K562 (cell line): ENCODE data around the gene COL13A1. TPM values are rescaled to one million over a fixed set of nuclear protein-coding genes. Genes with fewer than 3 reads are reported as not detected.

Experiments used
- ATAC-seq: fragments of 200-7000 bp; cut with Tn5 transposase; 3 replicates; pipeline ENCODE4 v1.9.1; 2020; ENCODE audit warnings: moderate library complexity
- BruUV-seq: library from RNA; stranded (reverse); fragments of 400-500 nt; replicated peaks from 2 replicates; lab custom pipeline; 2021; lab: Mats Ljungman, UMichigan
- CTCF ChIA-PET: fragments of 300-600 bp; formaldehyde crosslinking; extraction: SDS; loops from one replicate; lab custom pipeline; 2021; ENCODE audit warnings: low intra/inter-chr PET ratio; lab: Yijun Ruan, JAX
- POLR2A ChIA-PET: fragments of 300-600, 350-650 bp; sonication (Branson Sonifier 250); formaldehyde crosslinking; extraction: SDS; loops from one replicate; lab custom pipeline; 2021; ENCODE audit warnings: antibody characterized with exemption, inconsistent platforms; lab: Yijun Ruan, JAX
- DNase-seq, 4 experiments: peaks; one replicate each; pipeline versions ENCODE4 v3.0.0 to v3.0.0-alpha.2; 2011 to 2018; ENCODE audit warnings: low spot score in 3 of 4, mixed read lengths in 3 of 4; ENCODE audit errors: extremely low read depth in 1 of 4
- FAIRE-seq: peaks from 2 replicates; lab custom pipeline; 2011; peaks lifted over from hg19 to GRCh38; lab: Jason Lieb, UNC
- H2AFZ ChIP-seq: 2 replicates; pipeline ENCODE4 v1.6.0; 2011; ENCODE audit warnings: low read depth, low read length, control low read depth, inconsistent platforms
- H3K27ac ChIP-seq: fragments of 200-600 bp; 3 replicates; pipeline ENCODE4 v1.8.0; 2011; ENCODE audit warnings: low read depth, mild to moderate bottlenecking, control low read depth, inconsistent platforms, low read length, moderate library complexity, mixed read lengths; ENCODE audit errors: extremely low read depth
- H3K27me3 ChIP-seq, 2 experiments: fragments of 300-600 bp in 1 of 2; 2 replicates in 1 of 2; 3 replicates in 1 of 2; pipeline versions ENCODE4 v1.6.0 to v1.8.0; 2011; ENCODE audit warnings: inconsistent platforms in 2 of 2, low read length in 2 of 2, mild to moderate bottlenecking in 1 of 2, mixed read lengths in 1 of 2, moderate library complexity in 1 of 2; ENCODE audit not compliant: control insufficient read depth in 2 of 2, insufficient read depth in 2 of 2
- H3K36me3 ChIP-seq: fragments of 300-600 bp; 3 replicates; pipeline ENCODE4 v1.8.0; 2011; ENCODE audit warnings: mild to moderate bottlenecking, low read length, inconsistent platforms; ENCODE audit not compliant: control insufficient read depth, insufficient read depth
- H3K4me1 ChIP-seq, 2 experiments: fragments of 200-600 bp in 1 of 2; replicated peaks in 1 of 2; 2 replicates in 1 of 2; 3 replicates in 1 of 2; pipeline versions ENCODE4 v1.5.1 to v1.8.0; 2011; ENCODE audit warnings: inconsistent platforms in 2 of 2, low read length in 2 of 2, mild to moderate bottlenecking in 1 of 2, mixed read lengths in 1 of 2, moderate library complexity in 1 of 2; ENCODE audit not compliant: control insufficient read depth in 2 of 2, insufficient read depth in 2 of 2
- H3K4me2 ChIP-seq: 2 replicates; pipeline ENCODE4 v1.6.1; 2011; ENCODE audit warnings: low read length, control low read depth, inconsistent platforms, mixed read lengths; ENCODE audit not compliant: insufficient read depth
- H3K4me3 ChIP-seq: fragments of 200-600 bp; sonication (generic), shearing (Covaris generic); 2 replicates; pipeline ENCODE4 v1.5.1; 2016; ENCODE audit warnings: control low read depth, inconsistent platforms
- H3K79me2 ChIP-seq: fragments of 200-600 bp; 3 replicates; pipeline ENCODE4 v1.8.0; 2011; ENCODE audit warnings: low read length, inconsistent platforms; ENCODE audit not compliant: control insufficient read depth, insufficient read depth
- H3K9ac ChIP-seq, 2 experiments: 2 replicates each; pipeline versions ENCODE4 v1.6.0 to v1.6.1; 2011; ENCODE audit warnings: low read depth in 2 of 2, low read length in 2 of 2, control low read depth in 1 of 2, inconsistent platforms in 1 of 2, mild to moderate bottlenecking in 1 of 2, mixed read lengths in 1 of 2; ENCODE audit not compliant: insufficient read depth in 1 of 2
- H3K9me1 ChIP-seq: one replicate; pipeline ENCODE4 v1.6.0; 2011; ENCODE audit warnings: inconsistent platforms, mild to moderate bottlenecking, low read length, moderate library complexity; ENCODE audit not compliant: control insufficient read depth, insufficient read depth
- H3K9me3 ChIP-seq: replicated peaks from 2 replicates; pipeline ENCODE4 v1.5.1; 2011; ENCODE audit warnings: low read depth, low read length, inconsistent platforms; ENCODE audit not compliant: control insufficient read depth, insufficient read depth
- H4K20me1 ChIP-seq: replicated peaks from 2 replicates; pipeline ENCODE4 v1.6.1; 2011; ENCODE audit warnings: low read length, inconsistent platforms, mixed read lengths; ENCODE audit not compliant: control insufficient read depth, insufficient read depth
- BRCA1 ChIP-seq, 2 experiments: fragments of 450-650 bp in 1 of 2; sonication (generic) in 1 of 2; formaldehyde crosslinking in 1 of 2; IDR thresholded peaks; 2 replicates each; pipeline versions ENCODE4 v1.5.0 to v1.6.1; 2017 to 2020; ENCODE audit warnings: mild to moderate bottlenecking in 1 of 2, missing genetic modification reagents in 1 of 2
- DDX20 ChIP-seq: fragments of 450-650 bp; IDR thresholded peaks from 2 replicates; pipeline ENCODE4 v1.6.1; 2016; ENCODE audit warnings: missing genetic modification characterization, low read depth, mild to moderate bottlenecking, missing compliant biosample characterization, moderate library complexity
- IFI16 ChIP-seq: fragments of 250-450 bp; sonication (Bioruptor Pico); IDR thresholded peaks from 2 replicates; pipeline ENCODE4 v2.1.2; 2022; ENCODE audit warnings: mild to moderate bottlenecking, inconsistent platforms
- MYNN ChIP-seq, 2 experiments: sonication (generic); formaldehyde crosslinking in 1 of 2; IDR thresholded peaks; 2 replicates each; pipeline versions ENCODE4 v1.5.0 to v1.6.1; 2016 to 2020; ENCODE audit warnings: antibody characterized with exemption in 1 of 2, missing genetic modification reagents in 1 of 2
- NCOA2 ChIP-seq, 2 experiments: fragments of 450-650 bp; IDR thresholded peaks; 2 replicates each; pipeline ENCODE4 v1.6.1; 2018; ENCODE audit warnings: mild to moderate bottlenecking in 2 of 2, moderate library complexity in 1 of 2; ENCODE audit not compliant: partially characterized antibody in 2 of 2
- STAT5B ChIP-seq: fragments of 250-450 bp; sonication (Bioruptor Pico); IDR thresholded peaks from 2 replicates; pipeline ENCODE4 v1.8.0; 2021; ENCODE audit warnings: mild to moderate bottlenecking, inconsistent platforms
- TBP ChIP-seq: optimal IDR thresholded peaks from 2 replicates; pipeline ENCODE3; 2011; ENCODE audit warnings: low read depth, low read length, improper control_type of control experiment
- ZNF212 ChIP-seq: fragments of 450-650 bp; formaldehyde crosslinking; IDR thresholded peaks from 2 replicates; pipeline ENCODE4 v1.4.0; 2020; ENCODE audit warnings: mild to moderate bottlenecking
- ZNF699 ChIP-seq: fragments of 250-450 bp; sonication (Bioruptor Pico); IDR thresholded peaks from 2 replicates; pipeline ENCODE4 v1.8.0; 2021; ENCODE audit warnings: mild to moderate bottlenecking, moderate library complexity; ENCODE audit not compliant: insufficient replicate concordance
- ZNF717 ChIP-seq: fragments of 250-450 bp; sonication (Bioruptor Pico); IDR thresholded peaks from 2 replicates; pipeline ENCODE4 v1.5.0; 2021
- ZNF79 ChIP-seq: fragments of 250-450 bp; sonication (Bioruptor Pico); IDR thresholded peaks from 2 replicates; pipeline ENCODE4 v1.4.0; 2020; ENCODE audit warnings: low read depth, mild to moderate bottlenecking, moderate library complexity
- ZNF830 ChIP-seq: fragments of 250-450 bp; sonication (Bioruptor Pico); IDR thresholded peaks from 2 replicates; pipeline ENCODE4 v1.5.0; 2021; ENCODE audit warnings: mild to moderate bottlenecking
- WGBS: fragments of 100-300 bp; shearing (Covaris generic); methylation state at CpG from one replicate; pipeline ENCODE4 v1.1.6; 2016; ENCODE audit warnings: low coverage, mixed read lengths; ENCODE audit not compliant: insufficient coverage; ENCODE audit errors: missing lambda C conversion rate; 5-methylcytosine and 5-hydroxymethylcytosine counted together
- in situ Hi-C: fragments of 300-500 bp; cut with MboI; formaldehyde crosslinking; loops from 4 replicates; pipeline ENCODE4 v1.15.0; 2018; ENCODE audit warnings: inconsistent platforms, mixed read lengths
- intact Hi-C: fragments of 100-400 bp; cut with micrococcal nuclease; formaldehyde crosslinking; loops from 2 replicates; pipeline ENCODE4 v1.14.2; 2022
- polyA plus RNA-seq, 8 experiments: library from polyadenylated mRNA; depleted of rRNA in 4 of 8; stranded (reverse) in 5 of 8; unstranded in 3 of 8; fragments of >200 nt; fragmentation: Nextera tagmentation in 2 of 8; fragmentation: Illumina TruSeq in 1 of 8; extraction: Ambion mirVana in 2 of 8; extraction: Trizol in 1 of 8; gene quantifications; 2 replicates each; pipeline versions ENCODE4 v1.2.1 to v1.2.3, GENCODE V29; 2011 to 2014; ENCODE audit warnings: inconsistent platforms in 1 of 8, missing spikeins in 1 of 8
- total RNA-seq, 7 experiments: library from RNA; depleted of rRNA in 6 of 7; stranded (reverse); fragments of >200 nt in 6 of 7; fragmentation: Illumina TruSeq in 2 of 7; extraction: Trizol in 2 of 7; gene quantifications; 2 replicates each; pipeline versions ENCODE4 v1.2.1 to v1.2.3, GENCODE V29; 2011 to 2021; ENCODE audit warnings: low replicate concordance in 1 of 7
- TF ChIP-seq, protein P1 (sequence below): fragments of 250-450 bp; sonication (Bioruptor Pico); IDR thresholded peaks from 2 replicates; pipeline ENCODE4 v1.9.0; 2021; ENCODE audit warnings: mild to moderate bottlenecking
- TF ChIP-seq, protein P2 (sequence below): IDR thresholded peaks from 2 replicates; pipeline ENCODE4 v1.6.1; 2016; ENCODE audit warnings: missing genetic modification characterization, missing compliant biosample characterization
- TF ChIP-seq, protein P3 (sequence below): fragments of 450-650 bp; IDR thresholded peaks from 2 replicates; pipeline ENCODE4 v1.6.1; 2016; ENCODE audit warnings: mild to moderate bottlenecking
- TF ChIP-seq, protein P4 (sequence below): sonication (generic); formaldehyde crosslinking; IDR thresholded peaks from 2 replicates; pipeline ENCODE4 v1.8.0; 2022; ENCODE audit warnings: mild to moderate bottlenecking, missing genetic modification reagents

Gene COL13A1
- total and polyA plus RNA-seq, 9 of the 15 experiments (the other 6 are each of a cell fraction or from before 2014, with no cell fraction given), result not detected

DNA sequence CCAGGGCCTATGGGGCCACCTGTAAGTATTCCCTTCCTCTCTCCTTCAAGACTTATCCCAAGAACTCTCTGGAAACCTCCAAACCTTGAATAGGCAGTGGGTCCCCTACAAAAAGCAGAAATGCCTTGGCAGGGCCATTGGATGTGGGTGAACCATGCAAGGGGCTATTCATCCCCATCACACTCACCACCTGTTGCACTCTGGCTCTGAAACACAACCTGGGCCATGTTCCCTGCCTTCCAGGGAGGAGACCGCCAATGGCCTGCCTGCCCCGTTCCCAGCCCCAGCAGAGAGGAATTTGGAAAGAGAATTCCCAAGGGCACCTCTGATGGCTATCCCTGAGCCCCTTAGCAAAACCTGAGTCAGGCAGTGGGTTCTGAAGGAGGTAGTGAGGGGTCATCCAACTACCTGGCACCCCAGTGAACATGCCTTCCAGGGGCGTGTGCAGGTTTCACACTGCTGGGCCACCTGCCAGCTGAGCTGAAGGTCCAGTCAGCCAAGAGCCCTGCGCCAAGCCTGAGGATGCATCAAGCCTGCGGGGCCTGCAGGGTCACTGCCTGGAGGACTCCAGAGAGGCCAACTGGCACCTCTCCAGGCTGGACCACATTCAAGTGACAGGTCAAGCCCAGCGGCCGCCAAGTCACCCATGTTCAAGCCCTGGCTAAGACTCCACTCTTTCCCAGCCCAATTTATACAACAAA is 101.3 kb downstream of the COL13A1 start:
- Histone ChIP-seq H3K4me1 (no peaks in the 10 kb centered on the region), H3K4me3 (no peak overlapping the region), H2AFZ (no peak overlapping the region), H3K9me1 (no peaks in the 10 kb centered on the region), H4K20me1 (peaks cover 6% of the 10 kb centered on the region; the same call in 1 of the 2 replicates), H3K4me2 (no peak overlapping the region), H3K9ac (no peak overlapping the region), H3K27me3 (peaks cover 11 to 29% of the 10 kb centered on the region in 2 experiments; a peak in 3 of 5 replicates), H3K27ac (no peak overlapping the region), H3K79me2 (no peaks in the 10 kb centered on the region), H3K9me3 (no peaks in the 10 kb centered on the region), H3K36me3 (no peaks in the 10 kb centered on the region)
- BruUV-seq, result no TSS peak
- POLR2A ChIA-PET, result no interaction called here
- in situ Hi-C loops, result no loop called here
- intact Hi-C loops, result no loop called here
- 5% methylated on average over 7 of the region's 7 CpGs for WGBS
- FAIRE-seq (no peak), ATAC-seq (no peak), DNase-seq (no peak)
- CTCF ChIA-PET, result no interaction called here
- TF ChIP-seq, protein P1, sequence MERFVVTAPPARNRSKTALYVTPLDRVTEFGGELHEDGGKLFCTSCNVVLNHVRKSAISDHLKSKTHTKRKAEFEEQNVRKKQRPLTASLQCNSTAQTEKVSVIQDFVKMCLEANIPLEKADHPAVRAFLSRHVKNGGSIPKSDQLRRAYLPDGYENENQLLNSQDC, result no peak
- TF ChIP-seq DDX20 (tag) (no peak), ZNF212 (CRISPR knock-in tag) (no peak), ZNF79 (CRISPR knock-in tag) (no peak), BRCA1 (IDR thresholded peaks at IDR 0.05) (no peak), BRCA1 (CRISPR knock-in tag; IDR thresholded peaks at IDR 0.05) (no peak), IFI16 (CRISPR knock-in tag) (no peak), ZNF830 (CRISPR knock-in tag) (no peak), NCOA2 (IDR thresholded peaks at IDR 0.05; ENCODE audit: partially characterized antibody in 2 of 2) (no peak), TBP (no peak), ZNF699 (CRISPR knock-in tag) (no peak), MYNN (IDR thresholded peaks at IDR 0.05) (no peak), MYNN (CRISPR knock-in tag; IDR thresholded peaks at IDR 0.05) (no peak), STAT5B (CRISPR knock-in tag) (no peak), ZNF717 (CRISPR knock-in tag) (no peak)
- TF ChIP-seq, protein P2, sequence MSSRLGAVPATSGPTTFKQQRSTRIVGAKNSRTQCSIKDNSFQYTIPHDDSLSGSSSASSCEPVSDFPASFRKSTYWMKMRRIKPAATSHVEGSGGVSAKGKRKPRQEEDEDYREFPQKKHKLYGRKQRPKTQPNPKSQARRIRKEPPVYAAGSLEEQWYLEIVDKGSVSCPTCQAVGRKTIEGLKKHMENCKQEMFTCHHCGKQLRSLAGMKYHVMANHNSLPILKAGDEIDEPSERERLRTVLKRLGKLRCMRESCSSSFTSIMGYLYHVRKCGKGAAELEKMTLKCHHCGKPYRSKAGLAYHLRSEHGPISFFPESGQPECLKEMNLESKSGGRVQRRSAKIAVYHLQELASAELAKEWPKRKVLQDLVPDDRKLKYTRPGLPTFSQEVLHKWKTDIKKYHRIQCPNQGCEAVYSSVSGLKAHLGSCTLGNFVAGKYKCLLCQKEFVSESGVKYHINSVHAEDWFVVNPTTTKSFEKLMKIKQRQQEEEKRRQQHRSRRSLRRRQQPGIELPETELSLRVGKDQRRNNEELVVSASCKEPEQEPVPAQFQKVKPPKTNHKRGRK (tag), result no peak
- TF ChIP-seq, protein P3, sequence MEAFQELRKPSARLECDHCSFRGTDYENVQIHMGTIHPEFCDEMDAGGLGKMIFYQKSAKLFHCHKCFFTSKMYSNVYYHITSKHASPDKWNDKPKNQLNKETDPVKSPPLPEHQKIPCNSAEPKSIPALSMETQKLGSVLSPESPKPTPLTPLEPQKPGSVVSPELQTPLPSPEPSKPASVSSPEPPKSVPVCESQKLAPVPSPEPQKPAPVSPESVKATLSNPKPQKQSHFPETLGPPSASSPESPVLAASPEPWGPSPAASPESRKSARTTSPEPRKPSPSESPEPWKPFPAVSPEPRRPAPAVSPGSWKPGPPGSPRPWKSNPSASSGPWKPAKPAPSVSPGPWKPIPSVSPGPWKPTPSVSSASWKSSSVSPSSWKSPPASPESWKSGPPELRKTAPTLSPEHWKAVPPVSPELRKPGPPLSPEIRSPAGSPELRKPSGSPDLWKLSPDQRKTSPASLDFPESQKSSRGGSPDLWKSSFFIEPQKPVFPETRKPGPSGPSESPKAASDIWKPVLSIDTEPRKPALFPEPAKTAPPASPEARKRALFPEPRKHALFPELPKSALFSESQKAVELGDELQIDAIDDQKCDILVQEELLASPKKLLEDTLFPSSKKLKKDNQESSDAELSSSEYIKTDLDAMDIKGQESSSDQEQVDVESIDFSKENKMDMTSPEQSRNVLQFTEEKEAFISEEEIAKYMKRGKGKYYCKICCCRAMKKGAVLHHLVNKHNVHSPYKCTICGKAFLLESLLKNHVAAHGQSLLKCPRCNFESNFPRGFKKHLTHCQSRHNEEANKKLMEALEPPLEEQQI, result no peak
- TF ChIP-seq, protein P4, sequence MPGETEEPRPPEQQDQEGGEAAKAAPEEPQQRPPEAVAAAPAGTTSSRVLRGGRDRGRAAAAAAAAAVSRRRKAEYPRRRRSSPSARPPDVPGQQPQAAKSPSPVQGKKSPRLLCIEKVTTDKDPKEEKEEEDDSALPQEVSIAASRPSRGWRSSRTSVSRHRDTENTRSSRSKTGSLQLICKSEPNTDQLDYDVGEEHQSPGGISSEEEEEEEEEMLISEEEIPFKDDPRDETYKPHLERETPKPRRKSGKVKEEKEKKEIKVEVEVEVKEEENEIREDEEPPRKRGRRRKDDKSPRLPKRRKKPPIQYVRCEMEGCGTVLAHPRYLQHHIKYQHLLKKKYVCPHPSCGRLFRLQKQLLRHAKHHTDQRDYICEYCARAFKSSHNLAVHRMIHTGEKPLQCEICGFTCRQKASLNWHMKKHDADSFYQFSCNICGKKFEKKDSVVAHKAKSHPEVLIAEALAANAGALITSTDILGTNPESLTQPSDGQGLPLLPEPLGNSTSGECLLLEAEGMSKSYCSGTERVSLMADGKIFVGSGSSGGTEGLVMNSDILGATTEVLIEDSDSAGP, result no peak
